Measurements from ENCODE around the gene UBE2E2.

UBE2E2 gene

GRCh38 chr3:23430781-23431398, 227.8 kb downstream of the UBE2E2 start:
- H3K4me3 ChIP-seq (ENCODE audit: low read depth, low read length), result no peak overlapping the region
- no peak for TF ChIP-seq CTCF (IDR thresholded peaks at IDR 0.05; ENCODE audit: borderline replicate concordance, insufficient read depth, low read depth, low read length)

- no peak overlapping the region for H3K4me3 ChIP-seq (ENCODE audit: low read depth, low read length)
- no peak for TF ChIP-seq CTCF (IDR thresholded peaks at IDR 0.05; ENCODE audit: borderline replicate concordance, insufficient read depth, low read depth, low read length)
Measured at GRCh38 chr3:23431764-23432163, 228.6 kb downstream of the UBE2E2 start.

- no peak overlapping the region for H3K4me3 ChIP-seq (ENCODE audit: low read depth, low read length)
- no peak for TF ChIP-seq CTCF (IDR thresholded peaks at IDR 0.05; ENCODE audit: borderline replicate concordance, insufficient read depth, low read depth, low read length)
Measured at GRCh38 chr3:23435318-23435717, 232.2 kb downstream of the UBE2E2 start.

GRCh38 chr3:23435904-23436303, 232.8 kb downstream of the UBE2E2 start:
- no peak for TF ChIP-seq CTCF (IDR thresholded peaks at IDR 0.05; ENCODE audit: borderline replicate concordance, insufficient read depth, low read depth, low read length)
- no peak overlapping the region for H3K4me3 ChIP-seq (ENCODE audit: low read depth, low read length)

- no peak overlapping the region for H3K4me3 ChIP-seq (ENCODE audit: low read depth, low read length)
- no peak for TF ChIP-seq CTCF (IDR thresholded peaks at IDR 0.05; ENCODE audit: borderline replicate concordance, insufficient read depth, low read depth, low read length)
Measured at GRCh38 chr3:23437484-23438145, 234.5 kb downstream of the UBE2E2 start.

GRCh38 chr3:23438657-23439056, 235.5 kb downstream of the UBE2E2 start:
- TF ChIP-seq CTCF (IDR thresholded peaks at IDR 0.05; ENCODE audit: borderline replicate concordance, insufficient read depth, low read depth, low read length), result no peak
- H3K4me3 ChIP-seq (ENCODE audit: low read depth, low read length), result no peak overlapping the region

GRCh38 chr3:23439080-23439479, 236.0 kb downstream of the UBE2E2 start:
- H3K4me3 ChIP-seq (ENCODE audit: low read depth, low read length), result no peak overlapping the region
- TF ChIP-seq CTCF (IDR thresholded peaks at IDR 0.05; ENCODE audit: borderline replicate concordance, insufficient read depth, low read depth, low read length), result no peak
